CD4-positive, alpha-beta memory T cell (primary cell): ENCODE measurements around the gene EFHC2. TPM values are rescaled to one million over a fixed set of nuclear protein-coding genes. Genes with fewer than 3 reads are reported as not detected.

Experiments used
- CTCF ChIA-PET: fragments of 350-600 bp; sonication (Branson Sonifier 250); formaldehyde crosslinking; loops from one replicate; lab custom pipeline; 2021; ENCODE audit warnings: inconsistent platforms; ENCODE audit not compliant: partially characterized antibody; lab: Charles Lee
- POLR2A ChIA-PET: fragments of 350-600 bp; sonication (Branson Sonifier 250); formaldehyde crosslinking; loops from one replicate; lab custom pipeline; 2021; ENCODE audit not compliant: partially characterized antibody; lab: Charles Lee
- DNase-seq, 5 donors: peaks; one replicate each; pipeline versions ENCODE4 v3.0.0 to v3.0.0-alpha.2; 2020 to 2022; ENCODE audit warnings: mixed read lengths in 1 of 5
- H3K27ac ChIP-seq: one replicate; pipeline ENCODE4 v1.7.0; 2013; ENCODE audit warnings: low read depth, low read length
- H3K27me3 ChIP-seq: 2 replicates; pipeline ENCODE4 v1.7.0; 2013; ENCODE audit warnings: mild to moderate bottlenecking, low read length, moderate library complexity; ENCODE audit not compliant: insufficient read depth
- H3K36me3 ChIP-seq: 2 replicates; pipeline ENCODE4 v1.7.0; 2013; ENCODE audit warnings: mild to moderate bottlenecking, low read length, moderate library complexity; ENCODE audit not compliant: insufficient read depth
- H3K4me1 ChIP-seq: 2 replicates; pipeline ENCODE4 v1.7.0; 2013; ENCODE audit warnings: mild to moderate bottlenecking, low read length, moderate library complexity; ENCODE audit not compliant: insufficient read depth
- H3K4me3 ChIP-seq, 2 donors: one replicate each; pipeline ENCODE4 v1.7.0; 2013; ENCODE audit warnings: low read length in 2 of 2, mild to moderate bottlenecking in 1 of 2
- H3K9me3 ChIP-seq, 2 donors: one replicate each; pipeline ENCODE4 v1.7.0; 2013; ENCODE audit warnings: low read length in 2 of 2, control low read depth in 1 of 2; ENCODE audit not compliant: control insufficient read depth in 1 of 2
- H3K27ac Mint-ChIP-seq, 7 donors: one replicate each; pipeline ENCODE4 v1.8.0; 2020 to 2021; ENCODE audit warnings: mixed read lengths in 7 of 7, mild to moderate bottlenecking in 6 of 7, inconsistent platforms in 3 of 7, moderate library complexity in 3 of 7
- H3K27me3 Mint-ChIP-seq, 2 donors: one replicate each; pipeline ENCODE4 v1.8.0; 2020 to 2021; ENCODE audit warnings: mixed read lengths in 2 of 2
- H3K36me3 Mint-ChIP-seq, 2 donors: one replicate each; pipeline ENCODE4 v1.8.0; 2020 to 2021; ENCODE audit warnings: mixed read lengths in 2 of 2, inconsistent platforms in 1 of 2, mild to moderate bottlenecking in 1 of 2
- H3K4me1 Mint-ChIP-seq, 4 donors: one replicate each; pipeline ENCODE4 v1.8.0; 2020 to 2021; ENCODE audit warnings: mixed read lengths in 4 of 4, mild to moderate bottlenecking in 1 of 4
- H3K4me3 Mint-ChIP-seq, 8 donors: one replicate each; pipeline ENCODE4 v1.8.0; 2020 to 2021; ENCODE audit warnings: mixed read lengths in 8 of 8, mild to moderate bottlenecking in 7 of 8, moderate library complexity in 6 of 8, inconsistent platforms in 3 of 8
- H3K9me3 Mint-ChIP-seq, 8 donors: one replicate each; pipeline ENCODE4 v1.8.0; 2020 to 2021; ENCODE audit warnings: mixed read lengths in 8 of 8, mild to moderate bottlenecking in 5 of 8, inconsistent platforms in 3 of 8, moderate library complexity in 1 of 8
- intact Hi-C: fragments of 100-400 bp; cut with micrococcal nuclease; formaldehyde crosslinking; loops from one replicate; pipeline ENCODE4 v1.15.1; 2023
- polyA plus RNA-seq, 2 donors: library from polyadenylated mRNA; unstranded; fragments of 300-500 nt; fragmentation: Illumina TruSeq; gene quantifications; one replicate each; pipeline ENCODE4 v1.2.3, GENCODE V29; 2021
- total RNA-seq, 2 experiments: library from RNA; stranded (reverse); gene quantifications; one replicate each; pipeline ENCODE4 v1.2.3, GENCODE V29; 2021

EFHC2 gene
- total and polyA plus RNA-seq, 4 experiments from 2014 or later: 0.94 to 6.3 (median 3.5) TPM

DNA sequence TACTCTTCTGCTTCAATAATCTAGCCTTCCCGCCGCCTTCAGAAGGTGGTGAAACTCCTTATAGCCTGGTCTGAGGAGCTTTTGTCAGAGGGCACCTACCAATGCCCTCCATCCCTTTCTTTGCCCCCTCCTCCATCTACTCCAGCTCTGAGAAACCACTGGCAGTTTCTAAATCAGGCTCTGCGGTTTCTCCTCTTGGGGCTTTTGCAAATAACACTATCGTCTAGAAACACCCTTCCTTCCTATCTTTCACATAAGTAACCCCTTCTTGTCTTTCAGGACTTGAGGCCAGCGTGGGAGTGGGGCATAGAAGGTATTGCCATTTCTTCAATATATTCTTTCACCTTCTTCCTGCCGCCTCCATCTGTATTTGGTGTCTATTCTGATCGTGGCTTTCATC lies 1.2 kb upstream of the EFHC2 start:
- peak; percentile 36 to 56 (median 43) for DNase-seq
- peak overlapping the region; percentile 81 for H3K27ac ChIP-seq
- Mint-ChIP-seq H3K4me1 (peaks cover 7 to 33% (median 23%) of the 10 kb centered on the region in 4 donors), H3K27me3 (no peaks in the 10 kb centered on the region), H3K4me3 (peak overlapping the region; percentile 85 to 96 (median 92)), H3K27ac (peak overlapping the region; percentile 94 to 97 (median 96)), H3K9me3 (no peaks in the 10 kb centered on the region), H3K36me3 (peaks cover 0 to 7% of the 10 kb centered on the region in 2 donors)
- H3K4me3 ChIP-seq: peak overlapping the region; percentile 55 to 57
- POLR2A ChIA-PET: interaction anchor here (1.1 to 1.9 kb wide), 5 partner anchors 19 to 101 kb away, joined by 3 to 13 read pairs (median 5); no protein-coding TSS in a partner anchor
- no peaks in the 10 kb centered on the region for H3K27me3 ChIP-seq
- H3K36me3 ChIP-seq: no peaks in the 10 kb centered on the region
- no peaks in the 10 kb centered on the region for H3K9me3 ChIP-seq
- H3K4me1 ChIP-seq: peaks cover 14% of the 10 kb centered on the region
- intact Hi-C loops: loop anchor here (2.0 to 10.0 kb wide), 3 partner anchors 16 to 200 kb away; partner anchors contain the start of gene FUNDC1
- CTCF ChIA-PET: interaction anchor here (0.6 to 1.5 kb wide), 3 partner anchors 383 to 1796 kb away, joined by 3 read pairs; no protein-coding TSS in a partner anchor

DNA sequence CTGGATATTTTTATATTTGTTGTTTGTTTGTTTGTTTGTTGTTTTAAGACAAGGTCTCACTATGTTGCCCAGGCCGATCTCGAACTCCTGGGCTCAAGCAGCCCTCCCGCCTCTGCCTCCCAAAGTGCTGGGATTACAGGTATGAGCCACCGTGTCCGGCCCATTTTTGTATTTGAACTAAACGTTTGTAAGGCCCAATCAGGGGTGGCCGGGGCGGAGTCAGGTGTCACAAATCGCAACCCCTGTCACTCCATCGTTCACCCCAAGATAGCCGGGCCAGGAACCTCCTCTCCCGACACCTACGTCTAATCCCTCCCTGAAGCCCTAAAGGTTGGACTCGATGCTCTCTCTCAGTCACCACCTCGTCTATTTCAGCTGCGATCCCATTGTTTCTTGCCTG lies 722 bp upstream of the EFHC2 start:
- H3K36me3 Mint-ChIP-seq: peaks cover 0 to 7% of the 10 kb centered on the region in 2 donors
- H3K9me3 Mint-ChIP-seq: no peaks in the 10 kb centered on the region
- POLR2A ChIA-PET: interaction anchor here (1.1 to 1.9 kb wide), 6 partner anchors 19 to 100 kb away, joined by 3 to 13 read pairs (median 4); no protein-coding TSS in a partner anchor
- H3K27me3 Mint-ChIP-seq: no peaks in the 10 kb centered on the region
- no peaks in the 10 kb centered on the region for H3K27me3 ChIP-seq
- peaks cover 14% of the 10 kb centered on the region for H3K4me1 ChIP-seq
- no peaks in the 10 kb centered on the region for H3K36me3 ChIP-seq
- H3K4me3 ChIP-seq: peak overlapping the region; percentile 55 to 57
- CTCF ChIA-PET: interaction anchor here (0.9 to 1.5 kb wide), 2 partner anchors 383 to 386 kb away, joined by 3 read pairs; no protein-coding TSS in a partner anchor
- intact Hi-C loops: loop anchor here (2.0 to 10.0 kb wide), 3 partner anchors 15 to 201 kb away; partner anchors contain the start of gene FUNDC1
- peaks cover 7 to 33% (median 23%) of the 10 kb centered on the region in 4 donors for H3K4me1 Mint-ChIP-seq
- peak; percentile 66 to 78 (median 75) for DNase-seq
- H3K27ac ChIP-seq: peak overlapping the region; percentile 81
- H3K4me3 Mint-ChIP-seq: peak overlapping the region; percentile 85 to 96 (median 92)
- peak overlapping the region; percentile 94 to 97 (median 96) for H3K27ac Mint-ChIP-seq
- H3K9me3 ChIP-seq: no peaks in the 10 kb centered on the region

DNA sequence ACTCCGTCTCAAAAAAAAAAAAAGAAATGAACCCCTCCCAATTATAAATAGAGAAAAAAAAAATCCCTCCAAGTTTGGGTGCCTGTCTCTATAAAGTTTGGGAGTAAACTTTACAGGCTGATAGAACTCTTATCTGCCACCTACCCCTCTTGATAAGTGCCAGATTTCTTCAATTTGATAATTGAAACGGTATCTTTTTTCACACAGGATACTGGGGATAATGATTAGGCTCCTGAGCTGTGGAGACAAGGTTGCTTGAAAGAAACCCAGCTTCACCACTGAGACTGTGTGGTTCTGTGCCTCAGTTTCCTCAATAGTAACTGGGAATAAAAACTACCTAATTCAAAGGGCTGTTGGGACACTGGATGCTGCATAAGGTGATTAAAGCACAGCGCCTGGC lies 606 bp downstream of the EFHC2 start:
- Mint-ChIP-seq H3K36me3 (peaks cover 0 to 7% of the 10 kb centered on the region in 2 donors), H3K27ac (peak overlapping the region; percentile 94 to 97 (median 96)), H3K4me3 (peak overlapping the region; percentile 85 to 96 (median 92)), H3K27me3 (no peaks in the 10 kb centered on the region), H3K4me1 (peaks cover 6 to 33% (median 23%) of the 10 kb centered on the region in 4 donors), H3K9me3 (no peaks in the 10 kb centered on the region)
- CTCF ChIA-PET: no interaction called here
- intact Hi-C loops: loop anchor here (10.0 kb wide), 1 partner anchor 202 kb away; the partner anchor contains the start of gene FUNDC1
- Histone ChIP-seq H3K9me3 (no peaks in the 10 kb centered on the region), H3K4me1 (peaks cover 14% of the 10 kb centered on the region), H3K4me3 (no peak overlapping the region), H3K27me3 (no peaks in the 10 kb centered on the region), H3K27ac (peak overlapping the region; percentile 81), H3K36me3 (no peaks in the 10 kb centered on the region)
- no peak for DNase-seq
- POLR2A ChIA-PET: no interaction called here

DNA sequence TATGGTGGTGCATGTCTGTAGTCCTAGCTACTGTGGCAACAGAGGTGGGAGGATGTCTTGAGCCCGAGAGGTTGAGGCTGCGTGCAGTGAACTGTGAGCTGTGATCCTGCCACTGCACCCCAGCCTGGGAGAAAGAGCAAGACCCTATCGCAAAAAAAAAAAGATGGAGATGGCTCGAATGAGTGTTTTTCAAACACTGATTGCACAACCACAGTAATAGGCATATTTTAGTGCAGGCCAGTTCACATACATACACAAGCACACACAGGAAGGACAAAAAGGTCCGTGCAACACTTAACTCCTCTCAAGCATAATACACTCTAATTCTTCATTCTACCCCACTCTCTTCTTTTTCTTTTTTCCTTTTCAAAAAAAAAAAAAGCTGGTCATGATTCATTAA lies 5.1 kb downstream of the EFHC2 start:
- ChIA-PET POLR2A (interaction anchor here (1.1 kb wide), 1 partner anchor 85 kb away, joined by 8 read pairs; no protein-coding TSS in a partner anchor), CTCF (interaction anchor here (1.4 kb wide), 1 partner anchor 24 kb away, joined by 3 read pairs; no protein-coding TSS in a partner anchor)
- H3K27ac Mint-ChIP-seq: no peak overlapping the region
- Histone ChIP-seq H3K4me3 (no peak overlapping the region), H3K27ac (no peak overlapping the region), H3K9me3 (no peaks in the 10 kb centered on the region), H3K36me3 (no peaks in the 10 kb centered on the region), H3K4me1 (peaks cover 5% of the 10 kb centered on the region), H3K27me3 (no peaks in the 10 kb centered on the region)
- H3K4me1 Mint-ChIP-seq: peaks cover 0 to 10% (median 5%) of the 10 kb centered on the region in 4 donors
- no peaks in the 10 kb centered on the region for H3K27me3 Mint-ChIP-seq
- DNase-seq: no peak
- intact Hi-C loops: no loop called here
- no peaks in the 10 kb centered on the region for H3K9me3 Mint-ChIP-seq
- H3K4me3 Mint-ChIP-seq: no peak overlapping the region
- H3K36me3 Mint-ChIP-seq: no peaks in the 10 kb centered on the region

DNA sequence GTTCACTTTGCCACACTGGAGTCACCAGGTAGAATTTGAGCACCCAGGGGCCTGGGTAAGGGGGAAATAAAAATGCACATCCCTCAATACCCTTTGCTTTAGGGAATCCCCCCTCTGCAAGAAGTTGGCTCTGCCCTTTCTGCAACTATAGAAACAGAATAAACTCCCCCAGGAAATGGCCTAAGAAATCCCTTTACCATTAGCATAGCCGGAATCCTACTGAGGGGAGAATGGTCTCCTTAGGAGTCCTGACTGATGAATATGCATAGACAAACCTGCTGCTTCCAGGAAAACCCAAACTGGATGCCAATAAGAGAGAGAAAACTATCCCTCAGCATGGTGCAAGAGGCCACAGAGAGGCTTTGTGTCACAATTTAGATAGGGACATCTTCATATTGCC lies 11.0 kb downstream of the EFHC2 start:
- H3K9me3 ChIP-seq: no peaks in the 10 kb centered on the region
- POLR2A ChIA-PET: no interaction called here
- H3K36me3 ChIP-seq: no peaks in the 10 kb centered on the region
- H3K4me3 ChIP-seq: no peak overlapping the region
- H3K27ac ChIP-seq: no peak overlapping the region
- H3K9me3 Mint-ChIP-seq: peaks cover 0 to 2% (median 0%) of the 10 kb centered on the region in 8 donors
- CTCF ChIA-PET: no interaction called here
- intact Hi-C loops: no loop called here
- no peaks in the 10 kb centered on the region for H3K27me3 Mint-ChIP-seq
- H3K27ac Mint-ChIP-seq: no peak overlapping the region
- peaks cover 35% of the 10 kb centered on the region for H3K4me1 ChIP-seq
- H3K36me3 Mint-ChIP-seq: no peaks in the 10 kb centered on the region
- H3K27me3 ChIP-seq: no peaks in the 10 kb centered on the region
- no peak for DNase-seq
- H3K4me3 Mint-ChIP-seq: no peak overlapping the region
- H3K4me1 Mint-ChIP-seq: peaks cover 20 to 40% (median 30%) of the 10 kb centered on the region in 4 donors

DNA sequence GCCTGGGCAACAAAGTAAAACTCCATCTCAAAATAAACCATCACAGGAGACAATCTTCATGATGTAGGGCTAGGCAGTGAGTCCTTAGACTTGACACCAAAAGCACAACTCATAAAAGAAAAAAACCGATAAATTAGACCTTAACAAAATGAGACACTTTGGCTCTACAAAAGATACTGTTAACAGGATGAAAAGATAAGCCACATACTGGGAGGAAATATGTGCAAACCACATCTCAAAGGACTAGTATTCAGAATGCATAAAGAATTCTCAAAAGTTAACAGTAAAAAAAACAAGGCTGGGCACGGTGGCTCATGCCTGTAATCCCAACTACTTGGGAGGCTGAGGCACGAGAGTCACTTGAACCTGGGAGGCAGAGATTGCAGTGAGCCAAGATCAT lies 13.2 kb downstream of the EFHC2 start:
- H3K36me3 ChIP-seq: no peaks in the 10 kb centered on the region
- peak overlapping the region; percentile 59 to 91 (median 80) for H3K27ac Mint-ChIP-seq
- H3K27ac ChIP-seq: no peak overlapping the region
- H3K9me3 ChIP-seq: no peaks in the 10 kb centered on the region
- no peaks in the 10 kb centered on the region for H3K27me3 Mint-ChIP-seq
- DNase-seq: peak in 4 of 5 donors; percentile 16 to 30 (median 24)
- H3K4me3 ChIP-seq: no peak overlapping the region
- peaks cover 0 to 2% (median 0%) of the 10 kb centered on the region in 8 donors for H3K9me3 Mint-ChIP-seq
- H3K36me3 Mint-ChIP-seq: no peaks in the 10 kb centered on the region
- H3K4me1 Mint-ChIP-seq: peaks cover 20 to 49% (median 32%) of the 10 kb centered on the region in 4 donors
- H3K4me1 ChIP-seq: peaks cover 38% of the 10 kb centered on the region
- H3K4me3 Mint-ChIP-seq: peak overlapping the region; percentile 26 to 82 (median 66)
- ChIA-PET POLR2A (no interaction called here), CTCF (no interaction called here)
- intact Hi-C loops: no loop called here
- H3K27me3 ChIP-seq: no peaks in the 10 kb centered on the region

DNA sequence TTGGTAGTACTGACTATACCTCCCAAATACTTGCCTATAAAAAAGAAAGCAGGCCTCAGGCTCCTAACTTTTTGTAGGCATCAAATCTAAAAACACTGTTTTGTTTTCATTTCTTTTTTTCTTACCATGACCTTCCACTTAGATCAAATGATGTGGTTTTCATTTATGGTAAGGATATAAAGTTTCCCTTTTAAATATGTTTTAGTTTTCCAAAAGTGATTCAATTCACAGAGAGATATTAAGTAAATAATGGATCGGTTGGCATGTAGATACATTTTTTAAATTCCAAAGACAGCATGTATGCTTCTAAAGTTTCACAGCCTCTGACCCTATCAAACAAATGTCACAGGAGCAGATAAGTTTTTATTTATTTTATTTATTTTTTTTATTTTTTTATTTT lies 23.9 kb downstream of the EFHC2 start:
- Mint-ChIP-seq H3K4me1 (peaks cover 12 to 33% (median 21%) of the 10 kb centered on the region in 4 donors), H3K4me3 (no peak overlapping the region), H3K27me3 (no peaks in the 10 kb centered on the region), H3K9me3 (peaks cover 0 to 9% (median 0%) of the 10 kb centered on the region in 8 donors), H3K27ac (no peak overlapping the region), H3K36me3 (peaks cover 0 to 10% of the 10 kb centered on the region in 2 donors)
- Histone ChIP-seq H3K27me3 (no peaks in the 10 kb centered on the region), H3K4me3 (no peak overlapping the region), H3K36me3 (no peaks in the 10 kb centered on the region), H3K27ac (no peak overlapping the region), H3K4me1 (peaks cover 12% of the 10 kb centered on the region), H3K9me3 (no peaks in the 10 kb centered on the region)
- no peak for DNase-seq
- ChIA-PET CTCF (no interaction called here), POLR2A (no interaction called here)
- intact Hi-C loops: no loop called here
